ENCODE measurements around the gene ANKRD6. TPM values are rescaled to one million over a fixed set of nuclear protein-coding genes. Genes with fewer than 3 reads are reported as not detected.
A peak's percentile ranks its signal among the peaks of the same experiment; 100 is the strongest.

Gene ANKRD6
- total RNA-seq, 1 experiment from 2014 or later: 5.6 TPM

- H4K91ac ChIP-seq (ENCODE audit: insufficient read length, low read depth, low read length): no peak overlapping the region
- H3T11ph ChIP-seq (ENCODE audit: low read length): no peak overlapping the region
- no peaks in the 10 kb centered on the region for H3K9me3 ChIP-seq (ENCODE audit: control insufficient read depth, low read depth, low read length)
- H2AFZ ChIP-seq (ENCODE audit: low read length): no peak overlapping the region
- WGBS (ENCODE audit: extremely low coverage, insufficient read length, low lambda C conversion rate): no CpG with 5 or more reads among the region's 4 CpGs
- no peak overlapping the region for H3K23ac ChIP-seq (ENCODE audit: insufficient read length, low read depth, low read length)
- no peaks in the 10 kb centered on the region for H3K23me2 ChIP-seq (ENCODE audit: insufficient read length, low read depth, low read length, poor library complexity, severe bottlenecking)
- H4K8ac ChIP-seq (replicated peaks; ENCODE audit: insufficient read length, low read depth, low read length): no peak overlapping the region
- H3K56ac ChIP-seq (ENCODE audit: insufficient read length, low read depth, low read length): no peak overlapping the region
- no peak overlapping the region for H2AK5ac ChIP-seq (ENCODE audit: insufficient read length, low read length)
- no peak overlapping the region for H3K9ac ChIP-seq (ENCODE audit: extremely low read depth, insufficient read length, low read length)
- H3K27me3 ChIP-seq (ENCODE audit: insufficient read depth, low read length): no peaks in the 10 kb centered on the region
- Mint-ChIP-seq H3K36me3 (ENCODE audit: insufficient read depth in 1 of 3, low read depth in 3 of 3) (peaks cover 70 to 92% (median 73%) of the 10 kb centered on the region in 3 experiments), H3K27me3 (ENCODE audit: low read depth) (no peaks in the 10 kb centered on the region), H3K27ac (peak overlapping the region in 2 of 3 experiments; percentile 48 to 69; a peak in 2 of 7 replicates), H3K9me3 (no peaks in the 10 kb centered on the region), H3K4me1 (no peaks in the 10 kb centered on the region), H3K4me3 (no peak overlapping the region)
- no peak overlapping the region for H3K14ac ChIP-seq (ENCODE audit: insufficient read depth, low read length)
- no peak for TF ChIP-seq CTCF (conservative IDR thresholded peaks at IDR 0.05)
- no peak for DNase-seq
- no peaks in the 10 kb centered on the region for H3K4me1 ChIP-seq (ENCODE audit: insufficient read depth, low read length)
- no peak overlapping the region for H2BK15ac ChIP-seq (ENCODE audit: low read depth, low read length)
- no peaks in the 10 kb centered on the region for H4K20me1 ChIP-seq (ENCODE audit: control insufficient read depth, insufficient read depth, insufficient read length)
- H2BK5ac ChIP-seq (ENCODE audit: insufficient read length, low read length): no peak overlapping the region
- H3K27ac ChIP-seq (ENCODE audit: insufficient read length, low read depth, low read length): no peak overlapping the region
- no peaks in the 10 kb centered on the region for H3K79me1 ChIP-seq (ENCODE audit: insufficient read depth, low read depth, low read length, poor library complexity, severe bottlenecking)
- H4K5ac ChIP-seq (ENCODE audit: insufficient read length, low read depth, low read length): no peak overlapping the region
- H3K4me2 ChIP-seq (ENCODE audit: insufficient read depth, insufficient read length, low read length): no peak overlapping the region
- H2BK20ac ChIP-seq (ENCODE audit: low read depth, low read length, poor library complexity, severe bottlenecking): no peak overlapping the region
- no peaks in the 10 kb centered on the region for H3K79me2 ChIP-seq (ENCODE audit: insufficient read depth, low read length)
- no peak overlapping the region for H3K4ac ChIP-seq (ENCODE audit: low read depth, low read length)
- H2BK12ac ChIP-seq (ENCODE audit: insufficient read length, low read depth, low read length): no peak overlapping the region
- H3K18ac ChIP-seq (ENCODE audit: insufficient read length, low read depth, low read length): no peak overlapping the region
- H2BK120ac ChIP-seq (ENCODE audit: low read depth, low read length, poor library complexity, severe bottlenecking): no peak overlapping the region
These were observed 228.0 kb downstream of the ANKRD6 start for GRCh38 chr6:89660981-89661380.
